ENCODE results near the gene CPO. TPM values are rescaled to one million over a fixed set of nuclear protein-coding genes. Genes with fewer than 3 reads are reported as not detected.

CPO gene
- total RNA-seq, 1 donor from 2014 or later = not detected

Other genes starting within 250 kb of the CPO start
- not detected for gene DYTN, start 221.1 kb upstream of the CPO start, total RNA-seq
- 0.49 TPM for gene MDH1B, start 174.2 kb upstream of the CPO start, total RNA-seq
- 23.3 TPM for gene FASTKD2, start 173.9 kb upstream of the CPO start, total RNA-seq
- 35.8 TPM for gene KLF7, start 226.4 kb downstream of the CPO start, total RNA-seq

All from vagina (tissue), 1 donor.